HCT116 (cell line): ENCODE measurements around the gene KLHL11. TPM values are rescaled to one million over a fixed set of nuclear protein-coding genes. Genes with fewer than 3 reads are reported as not detected.

Experiments used
- ATAC-seq: fragments of 200-7000 bp; cut with Tn5 transposase; 2 replicates; pipeline ENCODE4 v1.9.1; 2020; ENCODE audit warnings: mild to moderate bottlenecking, moderate library complexity
- BruUV-seq: library from RNA; stranded (reverse); fragments of 400-500 nt; replicated peaks from 2 replicates; lab custom pipeline; 2021; lab: Mats Ljungman, UMichigan
- CTCF ChIA-PET: fragments of 300-600 bp; sonication (Branson Sonifier 250); formaldehyde crosslinking; loops from one replicate; lab custom pipeline; 2021; ENCODE audit warnings: antibody characterized with exemption; lab: Charles Lee
- POLR2A ChIA-PET: fragments of 300-600, 350-600 bp; sonication (Branson Sonifier 250); formaldehyde crosslinking; loops from one replicate; lab custom pipeline; 2021; ENCODE audit warnings: antibody characterized with exemption; lab: Charles Lee
- RAD21 ChIA-PET, 2 experiments: fragments of 300-600 bp; sonication (Branson Sonifier 250); formaldehyde crosslinking; loops; one replicate each; lab custom pipeline; 2023; ENCODE audit warnings: low total read pairs in 2 of 2; ENCODE audit not compliant: uncharacterized antibody in 2 of 2, unreplicated experiment in 2 of 2, low non-redundant PET in 1 of 2; lab: Charles Lee
- DNase-seq: peaks from one replicate; pipeline ENCODE4 v3.0.0-alpha.2; 2010; ENCODE audit warnings: low read depth, low spot score
- H2AFZ ChIP-seq: fragments of 200-600 bp; shearing (Covaris generic), sonication (generic); 2 replicates; pipeline ENCODE4 v1.6.1; 2017; ENCODE audit warnings: low read depth, mixed run types, mixed read lengths, antibody characterized with exemption, low read length; ENCODE audit not compliant: poor library complexity, severe bottlenecking
- H3K27ac ChIP-seq: 2 replicates; pipeline ENCODE4 v1.5.1; 2012; ENCODE audit warnings: low read depth, low read length
- H3K27me3 ChIP-seq: fragments of 200-600 bp; sonication (generic); 2 replicates; pipeline ENCODE4 v1.6.1; 2016; ENCODE audit warnings: mixed run types, low read length, mixed read lengths; ENCODE audit not compliant: insufficient read depth
- H3K36me3 ChIP-seq, 2 experiments: fragments of 200-500 bp in 1 of 2; fragments of 200-600 bp in 1 of 2; sonication (Bioruptor generic) in 1 of 2; sonication (generic) in 1 of 2; 2 replicates each; pipeline versions ENCODE4 v1.5.1 to v1.6.1; 2014 to 2016; ENCODE audit warnings: low read length in 2 of 2, inconsistent platforms in 1 of 2, mixed read lengths in 1 of 2, mixed run types in 1 of 2; ENCODE audit not compliant: insufficient read depth in 2 of 2, control insufficient read depth in 1 of 2
- H3K4me1 ChIP-seq, 2 experiments: fragments of 200-600 bp in 1 of 2; sonication (generic) in 1 of 2; 2 replicates each; pipeline versions ENCODE4 v1.5.1 to v1.6.1; 2012 to 2017; ENCODE audit warnings: low read length in 2 of 2, inconsistent platforms in 1 of 2, mild to moderate bottlenecking in 1 of 2, mixed read lengths in 1 of 2, mixed run types in 1 of 2, moderate library complexity in 1 of 2; ENCODE audit not compliant: insufficient read depth in 2 of 2, control insufficient read depth in 1 of 2
- H3K4me2 ChIP-seq: fragments of 200-600 bp; sonication (generic); 2 replicates; pipeline ENCODE4 v1.6.1; 2017; ENCODE audit warnings: mixed run types, low read length, mixed read lengths
- H3K4me3 ChIP-seq, 2 experiments: fragments of 200-600 bp in 1 of 2; sonication (generic) in 1 of 2; replicated peaks in 1 of 2; 2 replicates each; pipeline ENCODE4 v1.5.1; 2011 to 2016; ENCODE audit warnings: low read length in 2 of 2, control low read depth in 1 of 2, low read depth in 1 of 2, mild to moderate bottlenecking in 1 of 2, mixed read lengths in 1 of 2, mixed run types in 1 of 2
- H3K79me2 ChIP-seq: fragments of 200-600 bp; sonication (generic); 2 replicates; pipeline ENCODE4 v1.6.1; 2017; ENCODE audit warnings: mild to moderate bottlenecking, mixed run types, low read length, moderate library complexity, mixed read lengths; ENCODE audit not compliant: insufficient read depth
- H3K9ac ChIP-seq: fragments of 200-600 bp; sonication (generic); 2 replicates; pipeline ENCODE4 v1.6.1; 2016; ENCODE audit warnings: low read length, mixed read lengths
- H3K9me2 ChIP-seq: fragments of 200-600 bp; sonication (generic), shearing (Covaris generic); 2 replicates; pipeline ENCODE4 v1.6.1; 2017; ENCODE audit warnings: mixed run types, mild to moderate bottlenecking, moderate library complexity; ENCODE audit not compliant: insufficient read depth
- H3K9me3 ChIP-seq, 2 experiments: fragments of 200-500 bp in 1 of 2; fragments of 200-600 bp in 1 of 2; sonication (Bioruptor generic) in 1 of 2; sonication (generic) in 1 of 2; 2 replicates each; pipeline ENCODE4 v1.6.1; 2014 to 2017; ENCODE audit warnings: low read length in 2 of 2, mixed read lengths in 2 of 2, inconsistent platforms in 1 of 2, low read depth in 1 of 2, mild to moderate bottlenecking in 1 of 2, mixed run types in 1 of 2, moderate library complexity in 1 of 2; ENCODE audit not compliant: control insufficient read depth in 1 of 2, insufficient read depth in 1 of 2
- H4K20me1 ChIP-seq: fragments of 200-600 bp; sonication (generic), shearing (Covaris generic); 2 replicates; pipeline ENCODE4 v1.6.1; 2017; ENCODE audit warnings: mixed run types, mild to moderate bottlenecking, moderate library complexity; ENCODE audit not compliant: insufficient read depth
- CBX3 ChIP-seq: IDR thresholded peaks from 2 replicates; pipeline ENCODE4 v1.6.1; 2012; ENCODE audit warnings: low read depth
- ELF1 ChIP-seq: IDR thresholded peaks from 2 replicates; pipeline ENCODE4 v1.6.1; 2012; ENCODE audit warnings: low read depth, borderline replicate concordance
- EZH2 ChIP-seq: fragments of 200-600 bp; sonication (generic); IDR thresholded peaks from 2 replicates; pipeline ENCODE4 v1.6.1; 2017; ENCODE audit warnings: antibody characterized with exemption, mixed run types
- FOSL1 ChIP-seq: IDR thresholded peaks from 2 replicates; pipeline ENCODE4 v1.6.1; 2012; ENCODE audit warnings: low read depth
- POLR2A ChIP-seq: IDR thresholded peaks from 2 replicates; pipeline ENCODE4 v1.7.0; 2011; ENCODE audit warnings: borderline replicate concordance; ENCODE audit not compliant: insufficient read depth, insufficient read length; ENCODE audit errors: extremely low read depth
- POLR2AphosphoS5 ChIP-seq: IDR thresholded peaks from 2 replicates; pipeline ENCODE4 v1.6.1; 2011; ENCODE audit warnings: mild to moderate bottlenecking, low read depth, low read length, moderate library complexity
- SP1 ChIP-seq: IDR thresholded peaks from 2 replicates; pipeline ENCODE4 v1.6.1; 2012; ENCODE audit warnings: low read depth
- TCF7L2 ChIP-seq: IDR thresholded peaks from 2 replicates; pipeline ENCODE4 v1.7.0; 2011; ENCODE audit warnings: borderline replicate concordance, inconsistent platforms; ENCODE audit not compliant: insufficient read depth, insufficient read length; ENCODE audit errors: extremely low read depth
- ZNF274 ChIP-seq: fragments of 200-500 bp; sonication (Bioruptor generic); IDR thresholded peaks from 2 replicates; pipeline ENCODE4 v1.6.1; 2014; ENCODE audit warnings: mild to moderate bottlenecking, low read depth, low read length, inconsistent platforms
- intact Hi-C: fragments of 100-400 bp; cut with micrococcal nuclease; formaldehyde crosslinking; loops from 2 replicates; pipeline ENCODE4 v1.10.0; 2022
- total RNA-seq: library from RNA; stranded (reverse); gene quantifications from one replicate; pipeline ENCODE4 v1.2.1, GENCODE V29; 2021; ENCODE audit not compliant: unreplicated experiment
- TF ChIP-seq, protein P1 (sequence below): IDR thresholded peaks from 2 replicates; pipeline ENCODE4 v1.6.1; 2011; ENCODE audit warnings: mild to moderate bottlenecking, low read length, moderate library complexity; ENCODE audit not compliant: insufficient replicate concordance; ENCODE audit errors: extremely low read depth
- TF ChIP-seq, protein P2 (sequence below): IDR thresholded peaks from 2 replicates; pipeline ENCODE4 v1.6.1; 2012; ENCODE audit warnings: low read depth

Gene KLHL11
- total RNA-seq, 1 experiment from 2014 or later = 22.4 TPM

DNA sequence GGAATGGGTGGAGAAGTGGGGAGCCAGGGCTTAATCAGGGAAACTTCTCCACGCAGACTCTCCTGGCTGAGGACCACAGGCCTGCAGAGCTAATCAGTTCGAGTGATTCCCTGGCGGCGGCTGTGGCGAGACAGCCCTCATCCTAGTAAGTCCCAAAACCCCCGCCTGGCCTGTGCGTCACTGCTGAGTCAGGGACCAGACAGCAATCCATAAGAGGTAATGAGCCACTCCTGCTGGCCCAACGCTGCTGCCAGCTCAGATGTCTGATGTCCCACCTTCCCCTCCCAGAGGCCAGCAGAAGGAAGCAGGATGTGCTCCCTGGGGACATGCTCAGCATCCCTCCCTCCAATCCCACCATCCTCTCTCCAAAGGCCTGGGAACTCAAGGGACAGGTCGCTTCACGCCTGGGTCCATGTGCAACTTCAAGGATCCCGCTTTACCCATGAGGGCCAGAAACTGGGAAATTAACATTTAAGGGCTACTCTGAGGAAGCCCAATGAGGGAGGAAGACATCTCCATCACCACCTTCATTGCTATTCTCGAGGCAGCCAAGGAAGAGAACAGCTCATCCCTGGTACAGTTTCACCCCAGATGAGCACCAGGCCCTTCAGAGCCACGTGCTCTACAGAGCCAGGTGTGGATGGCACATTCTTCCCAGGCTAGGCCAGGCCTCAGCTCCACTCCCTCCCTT, 45.6 kb upstream of the KLHL11 start:
- intact Hi-C loops = no loop called here
- ChIA-PET POLR2A (no interaction called here), RAD21 (no interaction called here), CTCF (no interaction called here)
- peaks cover 0 to 17% of the 10 kb centered on the region in 2 experiments; a peak in 2 of 4 replicates for H3K4me1 ChIP-seq
- H2AFZ ChIP-seq = no peak overlapping the region
- no peak overlapping the region for H3K4me2 ChIP-seq
- H3K79me2 ChIP-seq = peaks cover 59% of the 10 kb centered on the region
- TF ChIP-seq, protein P1, sequence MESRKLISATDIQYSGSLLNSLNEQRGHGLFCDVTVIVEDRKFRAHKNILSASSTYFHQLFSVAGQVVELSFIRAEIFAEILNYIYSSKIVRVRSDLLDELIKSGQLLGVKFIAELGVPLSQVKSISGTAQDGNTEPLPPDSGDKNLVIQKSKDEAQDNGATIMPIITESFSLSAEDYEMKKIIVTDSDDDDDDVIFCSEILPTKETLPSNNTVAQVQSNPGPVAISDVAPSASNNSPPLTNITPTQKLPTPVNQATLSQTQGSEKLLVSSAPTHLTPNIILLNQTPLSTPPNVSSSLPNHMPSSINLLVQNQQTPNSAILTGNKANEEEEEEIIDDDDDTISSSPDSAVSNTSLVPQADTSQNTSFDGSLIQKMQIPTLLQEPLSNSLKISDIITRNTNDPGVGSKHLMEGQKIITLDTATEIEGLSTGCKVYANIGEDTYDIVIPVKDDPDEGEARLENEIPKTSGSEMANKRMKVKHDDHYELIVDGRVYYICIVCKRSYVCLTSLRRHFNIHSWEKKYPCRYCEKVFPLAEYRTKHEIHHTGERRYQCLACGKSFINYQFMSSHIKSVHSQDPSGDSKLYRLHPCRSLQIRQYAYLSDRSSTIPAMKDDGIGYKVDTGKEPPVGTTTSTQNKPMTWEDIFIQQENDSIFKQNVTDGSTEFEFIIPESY = no peak
- no peak for TF ChIP-seq TCF7L2
- TF ChIP-seq POLR2A = no peak
- TF ChIP-seq ZNF274 = no peak
- TF ChIP-seq, protein P2, sequence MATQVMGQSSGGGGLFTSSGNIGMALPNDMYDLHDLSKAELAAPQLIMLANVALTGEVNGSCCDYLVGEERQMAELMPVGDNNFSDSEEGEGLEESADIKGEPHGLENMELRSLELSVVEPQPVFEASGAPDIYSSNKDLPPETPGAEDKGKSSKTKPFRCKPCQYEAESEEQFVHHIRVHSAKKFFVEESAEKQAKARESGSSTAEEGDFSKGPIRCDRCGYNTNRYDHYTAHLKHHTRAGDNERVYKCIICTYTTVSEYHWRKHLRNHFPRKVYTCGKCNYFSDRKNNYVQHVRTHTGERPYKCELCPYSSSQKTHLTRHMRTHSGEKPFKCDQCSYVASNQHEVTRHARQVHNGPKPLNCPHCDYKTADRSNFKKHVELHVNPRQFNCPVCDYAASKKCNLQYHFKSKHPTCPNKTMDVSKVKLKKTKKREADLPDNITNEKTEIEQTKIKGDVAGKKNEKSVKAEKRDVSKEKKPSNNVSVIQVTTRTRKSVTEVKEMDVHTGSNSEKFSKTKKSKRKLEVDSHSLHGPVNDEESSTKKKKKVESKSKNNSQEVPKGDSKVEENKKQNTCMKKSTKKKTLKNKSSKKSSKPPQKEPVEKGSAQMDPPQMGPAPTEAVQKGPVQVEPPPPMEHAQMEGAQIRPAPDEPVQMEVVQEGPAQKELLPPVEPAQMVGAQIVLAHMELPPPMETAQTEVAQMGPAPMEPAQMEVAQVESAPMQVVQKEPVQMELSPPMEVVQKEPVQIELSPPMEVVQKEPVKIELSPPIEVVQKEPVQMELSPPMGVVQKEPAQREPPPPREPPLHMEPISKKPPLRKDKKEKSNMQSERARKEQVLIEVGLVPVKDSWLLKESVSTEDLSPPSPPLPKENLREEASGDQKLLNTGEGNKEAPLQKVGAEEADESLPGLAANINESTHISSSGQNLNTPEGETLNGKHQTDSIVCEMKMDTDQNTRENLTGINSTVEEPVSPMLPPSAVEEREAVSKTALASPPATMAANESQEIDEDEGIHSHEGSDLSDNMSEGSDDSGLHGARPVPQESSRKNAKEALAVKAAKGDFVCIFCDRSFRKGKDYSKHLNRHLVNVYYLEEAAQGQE = no peak
- no peak for TF ChIP-seq EZH2
- no peak for TF ChIP-seq FOSL1
- TF ChIP-seq SP1 = no peak
- TF ChIP-seq POLR2AphosphoS5 = no peak
- no peak for TF ChIP-seq ELF1
- TF ChIP-seq CBX3 = no peak
- no peaks in the 10 kb centered on the region for H3K9me3 ChIP-seq
- H3K9me2 ChIP-seq = no peaks in the 10 kb centered on the region
- no peak overlapping the region for H3K27ac ChIP-seq
- H3K4me3 ChIP-seq = no peak overlapping the region
- no peaks in the 10 kb centered on the region for H3K27me3 ChIP-seq
- BruUV-seq = no TSS peak
- no peak for DNase-seq
- no peaks in the 10 kb centered on the region for H4K20me1 ChIP-seq
- H3K36me3 ChIP-seq = peaks cover 52 to 71% of the 10 kb centered on the region in 2 experiments
- no peak for ATAC-seq
- H3K9ac ChIP-seq = no peak overlapping the region
